ENCODE results near the gene NLGN1. TPM values are rescaled to one million over a fixed set of nuclear protein-coding genes. Genes with fewer than 3 reads are reported as not detected.
"Not testable (repeated sequence)": the region's sequence is repeated elsewhere in the genome, so short reads cannot be mapped to it uniquely, and the experiment has no call there.

Gene NLGN1
- total RNA-seq, 2 experiments from 2014 or later, result not detected

DNA sequence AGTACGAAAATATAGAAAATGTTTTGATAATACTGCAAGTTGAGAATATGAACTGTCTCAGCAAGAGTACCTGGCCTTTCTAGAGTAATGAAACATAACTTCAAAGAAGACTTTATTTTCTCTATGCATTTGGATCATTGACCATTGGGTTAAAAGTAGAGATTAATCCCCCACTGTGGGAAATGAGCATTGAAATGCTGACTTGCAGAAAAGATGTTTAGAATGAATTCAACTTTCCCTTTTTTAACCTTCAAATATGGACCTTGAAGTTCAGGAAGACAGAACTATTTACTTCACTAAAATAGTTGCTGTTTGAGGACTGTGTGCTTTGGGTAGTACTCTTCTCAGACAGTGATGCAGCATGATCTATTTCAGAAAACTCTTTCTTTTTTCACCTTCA lies 75.7 kb downstream of the NLGN1 start:
- no peak for DNase-seq
- H3K27ac Mint-ChIP-seq, result no peak overlapping the region
- H3K36me3 Mint-ChIP-seq, result no peaks in the 10 kb centered on the region
- H3K4me1 Mint-ChIP-seq, result no peaks in the 10 kb centered on the region
- peaks cover 8% of the 10 kb centered on the region for H3K9me3 Mint-ChIP-seq
- no peaks in the 10 kb centered on the region for H3K27me3 Mint-ChIP-seq
- H3K4me3 Mint-ChIP-seq, result no peak overlapping the region

DNA sequence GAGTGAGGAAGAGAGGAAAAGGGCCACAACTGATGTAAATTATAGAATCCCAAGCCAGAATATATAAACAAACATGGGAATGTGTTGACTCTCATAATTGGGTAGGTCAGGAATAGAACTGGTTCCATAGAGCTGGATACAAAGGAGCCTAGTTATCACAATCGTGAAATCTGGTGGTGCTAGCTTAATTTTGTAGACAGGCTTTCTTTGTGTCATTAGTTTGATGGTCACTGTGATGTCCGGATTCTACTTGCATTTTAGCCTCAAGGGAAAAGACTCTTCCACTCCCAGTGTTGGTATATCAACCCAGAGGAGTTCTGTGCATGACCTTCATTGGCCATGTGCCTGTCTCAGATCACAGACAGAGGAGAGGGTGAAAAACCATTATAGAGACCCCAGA lies 81.8 kb downstream of the NLGN1 start:
- no peak for DNase-seq
- Mint-ChIP-seq H3K9me3 (peaks cover 10% of the 10 kb centered on the region), H3K27ac (no peak overlapping the region), H3K4me3 (no peak overlapping the region), H3K4me1 (no peaks in the 10 kb centered on the region), H3K27me3 (no peaks in the 10 kb centered on the region), H3K36me3 (no peaks in the 10 kb centered on the region)

DNA sequence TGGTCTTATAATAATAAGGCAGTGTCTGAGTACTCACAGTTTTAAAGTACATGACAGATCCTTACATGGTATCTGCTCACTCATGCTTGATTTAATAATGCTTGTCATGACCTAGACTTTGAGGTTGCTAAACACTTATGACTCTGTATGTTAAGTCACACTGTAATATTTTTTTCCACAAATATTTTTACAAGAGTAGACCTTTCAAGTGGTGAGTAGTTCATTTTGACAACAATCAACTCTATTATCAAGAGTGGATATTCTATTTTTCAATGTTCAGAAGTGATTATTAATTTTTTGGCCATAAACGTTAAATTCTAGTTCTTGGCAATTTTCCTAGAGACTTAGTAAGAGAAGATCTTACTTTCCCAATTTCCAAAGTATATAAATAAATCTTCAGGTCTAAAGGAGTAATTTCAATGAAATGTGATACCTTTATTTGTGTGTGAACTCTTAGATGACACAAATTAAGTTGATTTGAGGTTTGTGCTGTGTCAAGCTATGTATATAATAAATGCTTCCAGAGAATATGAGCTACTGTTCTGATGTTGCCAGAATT lies 104.5 kb downstream of the NLGN1 start:
- no peaks in the 10 kb centered on the region for H3K9me3 Mint-ChIP-seq
- H3K4me1 Mint-ChIP-seq, result no peaks in the 10 kb centered on the region
- no peaks in the 10 kb centered on the region for H3K36me3 Mint-ChIP-seq
- no peak overlapping the region for H3K4me3 Mint-ChIP-seq
- no peak for DNase-seq
- no peak overlapping the region for H3K27ac Mint-ChIP-seq
- H3K27me3 Mint-ChIP-seq, result no peaks in the 10 kb centered on the region

DNA sequence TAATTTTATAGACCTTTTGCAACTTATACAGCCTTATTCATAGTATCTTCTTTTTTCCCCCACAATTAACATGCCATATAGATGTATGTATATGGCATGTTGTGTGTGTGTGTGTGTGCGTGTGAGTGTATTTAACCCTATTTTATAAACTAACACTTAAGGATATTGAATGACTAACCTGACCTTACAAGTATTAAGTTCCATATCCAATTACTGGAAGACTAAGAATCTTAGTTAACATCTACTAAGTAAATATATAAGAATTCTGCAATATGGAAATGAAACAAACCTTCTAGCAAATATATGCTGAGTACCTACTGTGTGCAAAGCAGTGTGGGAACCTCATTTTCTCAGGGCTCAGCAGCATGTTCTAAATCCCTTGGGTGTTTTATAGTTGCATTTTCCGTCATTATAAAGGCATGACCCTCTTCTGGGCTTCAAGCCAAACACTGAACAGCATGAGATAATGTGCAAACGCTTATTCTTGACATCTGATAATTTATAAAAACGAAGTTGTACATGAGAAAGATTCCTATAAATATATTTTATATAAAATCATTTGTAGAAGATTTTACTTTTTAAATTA lies 105.5 kb downstream of the NLGN1 start:
- Mint-ChIP-seq H3K27me3 (no peaks in the 10 kb centered on the region), H3K4me1 (no peaks in the 10 kb centered on the region), H3K27ac (no peak overlapping the region), H3K36me3 (no peaks in the 10 kb centered on the region), H3K4me3 (no peak overlapping the region), H3K9me3 (no peaks in the 10 kb centered on the region)
- no peak for DNase-seq

DNA sequence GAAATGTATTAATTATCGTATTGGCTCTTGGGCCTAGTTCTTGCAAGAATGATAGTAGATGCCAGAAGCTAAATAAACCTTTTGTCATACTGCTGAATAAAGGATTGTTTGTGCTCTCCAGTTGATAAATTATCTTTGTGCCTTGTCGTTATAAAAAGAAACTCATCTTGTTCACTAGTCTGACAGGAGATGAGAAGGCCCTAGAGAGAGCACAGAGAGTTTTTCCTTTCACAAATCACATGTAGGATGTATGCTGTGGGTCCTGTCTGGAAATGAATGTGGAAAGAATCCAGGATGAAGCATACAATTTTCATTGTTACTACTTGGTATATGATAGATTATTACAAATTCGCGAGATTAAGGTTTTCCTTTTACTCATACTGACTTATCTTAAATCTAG lies 113.0 kb downstream of the NLGN1 start:
- H3K4me1 Mint-ChIP-seq, result no peaks in the 10 kb centered on the region
- H3K27ac Mint-ChIP-seq, result no peak overlapping the region
- H3K4me3 Mint-ChIP-seq, result no peak overlapping the region
- H3K36me3 Mint-ChIP-seq, result no peaks in the 10 kb centered on the region
- H3K27me3 Mint-ChIP-seq, result no peaks in the 10 kb centered on the region
- DNase-seq, result no peak
- H3K9me3 Mint-ChIP-seq, result no peaks in the 10 kb centered on the region

DNA sequence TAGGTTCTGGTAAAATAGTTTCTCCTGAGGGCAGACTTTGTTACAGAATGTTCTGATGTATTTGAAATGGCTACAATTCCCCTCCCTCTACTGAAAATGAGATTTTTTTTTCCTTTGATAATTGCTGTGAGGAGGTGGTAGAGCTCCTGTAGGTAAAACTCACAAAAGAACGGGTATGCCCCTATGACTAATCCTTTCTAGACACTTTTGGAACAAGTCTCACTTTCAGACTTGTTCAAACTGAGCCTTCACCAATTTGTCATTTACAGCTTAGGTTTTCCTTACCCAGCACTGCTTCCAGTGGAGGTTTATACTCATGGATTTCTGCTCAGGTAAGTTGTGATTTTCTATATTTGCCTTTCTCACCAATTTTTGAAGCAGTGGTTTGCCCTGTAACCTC lies 115.6 kb downstream of the NLGN1 start:
- H3K4me1 Mint-ChIP-seq, result no peaks in the 10 kb centered on the region
- DNase-seq, result no peak
- H3K27me3 Mint-ChIP-seq, result no peaks in the 10 kb centered on the region
- H3K27ac Mint-ChIP-seq, result no peak overlapping the region
- H3K36me3 Mint-ChIP-seq, result no peaks in the 10 kb centered on the region
- no peaks in the 10 kb centered on the region for H3K9me3 Mint-ChIP-seq
- no peak overlapping the region for H3K4me3 Mint-ChIP-seq

DNA sequence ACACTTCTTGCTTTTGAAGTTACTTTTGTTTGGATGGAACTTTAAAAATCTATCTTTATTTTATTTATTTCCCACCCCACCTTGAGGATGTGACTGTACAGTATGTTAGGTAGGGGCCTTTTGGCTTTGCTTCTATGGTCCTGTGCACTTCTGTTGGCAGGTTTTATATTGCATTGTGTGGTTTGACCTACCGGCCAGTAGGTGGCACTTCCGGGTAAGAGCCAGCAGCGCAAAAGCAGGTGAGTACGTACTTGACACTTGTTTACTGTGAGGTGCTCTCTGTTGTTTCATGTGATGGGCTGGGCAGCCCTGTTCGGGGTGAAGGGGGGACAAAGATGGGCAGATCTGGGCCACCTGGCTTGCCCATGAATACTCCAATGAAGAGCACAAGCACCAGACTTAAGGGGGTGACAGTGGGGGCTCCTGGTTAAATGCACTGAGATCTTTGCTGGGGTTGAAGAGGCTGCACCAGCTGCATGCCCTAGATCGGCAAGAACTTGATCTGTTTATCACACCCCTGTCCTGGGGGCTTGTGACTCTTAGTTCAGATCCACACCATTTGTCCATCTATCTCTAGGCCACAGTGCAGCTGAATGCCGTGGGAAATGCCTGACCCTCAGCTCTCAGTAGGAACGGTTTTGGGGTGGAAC lies 131.6 kb downstream of the NLGN1 start:
- H3K4me1 Mint-ChIP-seq, result no peaks in the 10 kb centered on the region
- no peaks in the 10 kb centered on the region for H3K27me3 Mint-ChIP-seq
- H3K27ac Mint-ChIP-seq, result no peak overlapping the region
- no peak for DNase-seq
- H3K36me3 Mint-ChIP-seq, result no peaks in the 10 kb centered on the region
- H3K9me3 Mint-ChIP-seq, result peaks cover 27% of the 10 kb centered on the region
- no peak overlapping the region for H3K4me3 Mint-ChIP-seq

DNA sequence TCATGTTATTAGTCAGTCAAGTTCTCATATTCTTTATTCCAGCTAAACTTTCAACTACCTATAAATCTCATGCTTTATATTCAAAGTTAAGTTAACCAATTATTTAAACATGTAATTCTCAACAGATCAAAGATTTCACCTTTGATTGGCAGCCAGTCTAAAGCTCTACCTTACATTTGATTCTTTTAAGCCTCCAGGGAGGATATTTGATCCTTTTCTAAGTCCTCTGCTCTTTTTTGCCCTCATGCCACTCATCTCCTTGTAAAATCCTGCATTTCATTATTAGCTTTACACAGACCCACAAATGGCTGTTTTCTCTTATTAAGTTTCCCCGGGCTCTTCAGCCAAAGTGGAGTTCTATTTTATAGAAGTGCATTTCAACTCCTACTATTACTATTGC lies 134.1 kb downstream of the NLGN1 start:
- H3K4me3 Mint-ChIP-seq, result no peak overlapping the region
- H3K27ac Mint-ChIP-seq, result no peak overlapping the region
- H3K27me3 Mint-ChIP-seq, result no peaks in the 10 kb centered on the region
- no peak for DNase-seq
- H3K4me1 Mint-ChIP-seq, result no peaks in the 10 kb centered on the region
- peaks cover 13% of the 10 kb centered on the region for H3K9me3 Mint-ChIP-seq
- no peaks in the 10 kb centered on the region for H3K36me3 Mint-ChIP-seq

DNA sequence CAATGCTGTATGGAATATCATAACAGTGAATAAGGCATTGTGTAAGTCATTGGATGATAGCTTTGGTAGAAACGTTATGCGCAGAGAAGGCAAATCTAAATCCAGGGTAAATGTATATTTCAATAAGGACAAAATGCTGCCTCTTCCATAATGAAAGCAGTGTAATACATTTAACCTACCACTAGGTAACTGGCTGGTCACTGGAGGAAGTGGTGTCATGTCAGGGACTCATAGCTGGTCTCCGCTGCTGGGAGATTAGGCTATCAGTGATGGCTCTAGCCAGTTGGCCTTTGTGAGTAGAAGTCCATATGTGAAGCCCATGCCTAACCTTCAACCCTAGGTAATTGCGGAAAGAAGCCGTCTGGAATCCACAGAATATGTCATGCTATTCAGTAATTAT lies 140.9 kb downstream of the NLGN1 start:
- H3K27me3 Mint-ChIP-seq, result no peaks in the 10 kb centered on the region

DNA sequence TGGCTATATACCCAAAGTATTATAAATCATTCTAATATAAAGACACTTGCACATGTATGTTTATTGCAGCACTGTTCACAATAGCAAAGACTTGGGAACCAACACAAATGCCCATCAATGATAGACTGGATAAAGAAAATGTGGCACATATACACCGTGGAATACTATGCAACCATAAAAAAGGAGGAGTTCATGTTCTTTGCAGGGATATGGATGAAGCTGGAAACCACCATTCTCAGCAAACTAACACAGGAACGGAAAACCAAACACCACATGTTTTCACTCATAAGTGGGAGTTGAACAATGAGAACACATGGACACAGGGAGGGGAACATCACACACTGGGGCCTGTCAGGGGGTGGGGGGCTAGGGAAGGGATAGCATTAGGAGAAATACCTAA lies 148.0 kb downstream of the NLGN1 start:
- H3K36me3 Mint-ChIP-seq, H3K4me3 Mint-ChIP-seq, H3K4me1 Mint-ChIP-seq, H3K27ac Mint-ChIP-seq, DNase-seq, H3K27me3 Mint-ChIP-seq, H3K9me3 Mint-ChIP-seq: not testable (repeated sequence)

More for the DNA sequence above, 140.9 kb downstream of the NLGN1 start:
- DNase-seq, result no peak
- Mint-ChIP-seq H3K9me3 (no peaks in the 10 kb centered on the region), H3K27ac (no peak overlapping the region), H3K36me3 (no peaks in the 10 kb centered on the region), H3K4me3 (no peak overlapping the region), H3K4me1 (no peaks in the 10 kb centered on the region)

DNA sequence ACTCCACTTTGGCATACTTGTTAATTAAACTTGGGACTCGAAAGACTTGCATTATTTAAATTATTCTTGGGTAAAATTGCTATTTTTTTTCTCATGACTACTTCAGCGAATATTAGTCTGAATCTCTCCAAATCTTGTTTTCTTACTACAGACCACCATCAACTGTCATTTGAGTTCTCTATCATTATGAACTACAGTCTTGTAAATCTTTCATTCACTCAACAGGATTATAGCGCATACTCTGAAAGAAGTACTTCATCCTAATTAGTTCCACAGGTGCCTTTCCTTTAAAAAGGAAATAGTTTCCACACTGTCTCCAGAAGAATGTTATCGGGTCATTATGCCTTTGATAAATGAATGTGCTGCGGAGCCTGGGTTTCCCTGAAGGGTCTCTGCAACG lies 149.5 kb downstream of the NLGN1 start:
- H3K27me3 Mint-ChIP-seq, result no peaks in the 10 kb centered on the region
- no peak overlapping the region for H3K27ac Mint-ChIP-seq
- H3K4me3 Mint-ChIP-seq, result no peak overlapping the region
- H3K4me1 Mint-ChIP-seq, result no peaks in the 10 kb centered on the region
- no peak for DNase-seq
- no peaks in the 10 kb centered on the region for H3K9me3 Mint-ChIP-seq
- H3K36me3 Mint-ChIP-seq, result no peaks in the 10 kb centered on the region

DNA sequence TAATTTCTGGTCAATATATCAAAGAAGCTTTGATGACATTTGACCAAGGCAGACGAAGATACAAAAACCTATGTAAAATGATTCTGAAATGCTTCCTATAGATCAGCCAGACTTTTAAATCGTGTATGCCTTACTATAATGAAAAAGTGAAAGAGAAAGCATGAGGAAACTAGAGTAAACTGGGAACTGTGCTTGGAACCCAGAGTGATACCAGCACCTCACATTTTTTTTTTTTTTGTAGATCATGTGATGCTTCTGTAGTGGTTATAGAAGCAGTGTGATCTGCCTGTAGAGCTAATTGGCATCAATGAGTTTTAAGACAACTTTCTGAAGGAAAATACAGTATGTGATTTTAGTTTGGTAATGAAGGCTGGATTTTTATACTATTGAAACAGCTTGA lies 150.7 kb downstream of the NLGN1 start:
- H3K9me3 Mint-ChIP-seq, result no peaks in the 10 kb centered on the region
- no peak overlapping the region for H3K4me3 Mint-ChIP-seq
- no peaks in the 10 kb centered on the region for H3K27me3 Mint-ChIP-seq
- H3K4me1 Mint-ChIP-seq, result no peaks in the 10 kb centered on the region
- H3K27ac Mint-ChIP-seq, result no peak overlapping the region
- H3K36me3 Mint-ChIP-seq, result no peaks in the 10 kb centered on the region
- DNase-seq, result no peak

DNA sequence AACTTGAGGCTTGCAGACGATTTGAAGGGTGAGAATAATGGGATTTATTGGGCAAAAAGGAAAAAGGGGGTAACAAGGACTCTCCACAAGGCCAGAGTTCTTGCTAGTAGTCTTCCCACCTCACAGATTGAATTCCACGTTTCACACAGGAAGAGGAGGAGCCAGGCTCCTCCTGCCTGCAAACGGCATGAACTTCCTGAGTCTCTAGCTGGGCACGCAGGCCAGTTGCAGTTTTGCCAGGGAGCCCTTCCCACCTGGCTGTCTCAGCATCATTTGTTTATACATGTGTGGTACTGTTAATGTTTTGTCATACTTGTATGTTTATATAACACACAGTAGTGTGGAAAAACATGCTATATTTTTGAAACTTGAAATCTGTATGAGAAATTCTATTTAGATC lies 155.0 kb downstream of the NLGN1 start:
- Mint-ChIP-seq H3K36me3 (no peaks in the 10 kb centered on the region), H3K9me3 (no peaks in the 10 kb centered on the region), H3K27me3 (no peaks in the 10 kb centered on the region), H3K4me3 (no peak overlapping the region), H3K4me1 (no peaks in the 10 kb centered on the region), H3K27ac (no peak overlapping the region)
- no peak for DNase-seq

DNA sequence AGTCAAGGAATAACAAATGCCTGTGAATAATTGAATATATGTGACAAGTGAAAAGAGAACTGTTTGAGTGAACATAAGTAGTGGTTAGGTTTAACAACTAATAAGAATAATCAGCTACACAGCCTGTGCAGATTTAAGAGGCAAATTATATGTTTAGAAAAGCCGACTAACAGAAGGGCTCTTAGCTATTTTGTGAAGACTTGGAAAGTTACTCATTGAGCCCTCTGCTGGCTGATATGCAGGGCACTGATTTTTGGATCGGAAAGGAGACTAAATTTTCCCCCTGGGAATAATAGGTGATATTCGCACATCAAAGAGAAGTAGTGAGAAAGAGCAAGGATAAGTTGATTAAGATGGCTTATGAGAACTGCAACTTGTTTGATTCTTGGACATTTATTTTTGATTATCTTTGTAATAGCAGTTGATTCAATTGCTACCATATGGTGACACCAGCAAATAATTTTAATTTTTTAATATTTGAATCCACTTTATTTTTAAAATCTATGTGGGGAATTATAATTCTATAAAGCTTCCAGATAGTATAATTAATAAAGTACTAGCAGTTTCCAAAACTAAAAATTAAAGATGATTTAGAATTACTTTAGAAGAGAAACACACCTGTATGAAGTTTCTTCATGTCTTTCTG lies 156.2 kb downstream of the NLGN1 start:
- Mint-ChIP-seq H3K27ac (no peak overlapping the region), H3K4me1 (no peaks in the 10 kb centered on the region), H3K27me3 (no peaks in the 10 kb centered on the region), H3K36me3 (no peaks in the 10 kb centered on the region), H3K9me3 (no peaks in the 10 kb centered on the region), H3K4me3 (no peak overlapping the region)
- no peak for DNase-seq

DNA sequence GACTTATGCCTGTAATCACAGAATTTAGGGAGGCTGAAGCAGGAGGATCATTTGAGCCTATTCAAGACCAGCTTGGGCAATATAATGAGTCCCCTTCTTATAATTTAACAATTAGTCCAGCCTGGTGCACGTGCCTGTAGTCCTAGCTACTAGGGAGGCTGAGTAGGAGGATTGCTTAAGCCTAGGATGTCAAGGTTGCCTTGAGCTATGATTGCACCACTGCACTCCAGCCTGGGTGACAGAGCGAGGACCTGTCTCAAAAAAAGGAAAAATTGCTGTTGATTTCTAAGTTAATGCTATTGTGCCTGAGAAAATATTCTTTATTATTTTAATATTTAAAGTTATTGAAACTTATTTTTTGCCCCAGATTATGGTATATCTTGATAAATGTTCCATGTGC lies 159.0 kb downstream of the NLGN1 start:
- no peak overlapping the region for H3K27ac Mint-ChIP-seq
- H3K4me3 Mint-ChIP-seq, result no peak overlapping the region
- no peaks in the 10 kb centered on the region for H3K4me1 Mint-ChIP-seq
- DNase-seq, result no peak
- H3K9me3 Mint-ChIP-seq, result peaks cover 2% of the 10 kb centered on the region
- no peaks in the 10 kb centered on the region for H3K27me3 Mint-ChIP-seq
- H3K36me3 Mint-ChIP-seq, result no peaks in the 10 kb centered on the region

DNA sequence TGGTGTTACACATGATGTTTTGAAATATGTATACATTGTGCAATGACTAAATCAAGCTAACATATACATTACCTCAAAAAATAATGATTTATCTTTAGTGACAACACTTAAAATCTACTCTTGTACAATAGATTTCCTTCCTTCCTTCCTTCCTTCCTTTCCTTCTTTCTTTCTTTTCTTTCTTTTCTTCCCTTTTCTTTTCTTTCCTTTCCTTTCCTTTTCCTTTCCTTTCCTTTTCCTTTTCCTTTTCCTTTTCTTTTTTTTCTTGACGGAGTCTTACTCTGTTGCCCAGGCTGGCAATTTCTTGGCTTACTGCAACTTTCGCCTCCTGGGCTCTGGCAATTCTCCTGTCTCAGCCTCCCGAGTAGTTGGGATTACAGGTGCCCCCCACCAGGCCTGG lies 170.5 kb downstream of the NLGN1 start:
- H3K27me3 Mint-ChIP-seq, result no peaks in the 10 kb centered on the region
- no peak for DNase-seq
- no peak overlapping the region for H3K27ac Mint-ChIP-seq
- no peaks in the 10 kb centered on the region for H3K36me3 Mint-ChIP-seq
- H3K4me3 Mint-ChIP-seq, result no peak overlapping the region
- H3K4me1 Mint-ChIP-seq, result no peaks in the 10 kb centered on the region
- no peaks in the 10 kb centered on the region for H3K9me3 Mint-ChIP-seq
